Stimulated activated CD4-positive, alpha-beta T cell treated with anti-CD3 and anti-CD28 coated beads, Interleukin-15, amount 100 ng/mL, for 48 hours (primary cell): Measurements from ENCODE around the gene ZNF143.

Source experiments
- DNase-seq, 2 donors: peaks; one replicate each; pipeline ENCODE4 v3.0.0-alpha.2; 2020; ENCODE audit warnings: low read depth in 2 of 2

The ZNF143 gene

GRCh38 chr11:9575260-9576240 lies 114.7 kb downstream of the ZNF143 start:
- no peak for DNase-seq

- DNase-seq, result no peak
Observed at GRCh38 chr11:9576701-9577381, 116.0 kb downstream of the ZNF143 start.

GRCh38 chr11:9577556-9577955 lies 116.7 kb downstream of the ZNF143 start:
- DNase-seq, result no peak
